Psoas muscle (tissue), 8 donors: Measurements from ENCODE around the gene TCF25. TPM values are rescaled to one million over a fixed set of nuclear protein-coding genes. Genes with fewer than 3 reads are reported as not detected.

Source experiments
- ATAC-seq, 4 donors: fragments of 200-7000 bp; cut with Tn5 transposase; one replicate each; pipeline ENCODE4 v1.9.1; 2020; ENCODE audit warnings: moderate library complexity in 3 of 4, mild to moderate bottlenecking in 2 of 4
- DNase-seq, 2 donors: peaks; one replicate each; pipeline ENCODE4 v3.0.0-alpha.2; 2020
- H3K27ac ChIP-seq: fragments of 200-600 bp; one replicate; pipeline ENCODE4 v1.8.0; 2022
- H3K27me3 ChIP-seq, 3 donors: fragments of 200-600 bp in 1 of 3; one replicate each; pipeline versions ENCODE4 v1.6.1 to v1.8.0; 2013 to 2022; ENCODE audit warnings: low read length in 2 of 3, mild to moderate bottlenecking in 2 of 3, moderate library complexity in 1 of 3; ENCODE audit not compliant: insufficient read depth in 3 of 3
- H3K36me3 ChIP-seq, 2 donors: fragments of 200-600 bp in 1 of 2; one replicate each; pipeline versions ENCODE4 v1.6.1 to v1.8.0; 2013 to 2022; ENCODE audit warnings: low read depth in 1 of 2, mild to moderate bottlenecking in 1 of 2, moderate library complexity in 1 of 2; ENCODE audit not compliant: insufficient read depth in 1 of 2
- H3K4me1 ChIP-seq: fragments of 200-600 bp; one replicate; pipeline ENCODE4 v1.8.0; 2022
- H3K4me3 ChIP-seq: fragments of 200-600 bp; one replicate; pipeline ENCODE4 v1.8.0; 2022; ENCODE audit warnings: mild to moderate bottlenecking
- H3K9me3 ChIP-seq: fragments of 200-600 bp; one replicate; pipeline ENCODE4 v1.8.0; 2022
- WGBS, 3 donors: extraction: QIAGEN DNeasy Blood & Tissue Kit; methylation state at CpG; one replicate each; pipeline versions ENCODE4 v1.1.6 to v1.1.7; 2013; 5-methylcytosine and 5-hydroxymethylcytosine counted together
- intact Hi-C, 2 donors: fragments of 100-400 bp; cut with DNase I; formaldehyde crosslinking; loops; one replicate each; pipeline versions ENCODE4 v1.11.0 to v1.14.2; 2022
- polyA plus RNA-seq, 3 donors: library from polyadenylated mRNA; stranded (reverse); fragments of 200-250 nt; gene quantifications; one replicate each; pipeline ENCODE4 v1.2.3, GENCODE V29; 2013
- total RNA-seq, 4 donors: library from RNA; stranded (reverse); fragmentation: NEBNext Ultra II Directional in 2 of 4; extraction: Animal tissue kit (Norgen Biotek cat#: 25700) in 2 of 4; gene quantifications; one replicate each; pipeline versions ENCODE4 v1.2.1 to v1.2.4, GENCODE V29; 2021 to 2023
- TF ChIP-seq, protein P1 (sequence below): fragments of 200-600 bp; IDR thresholded peaks from one replicate; pipeline ENCODE4 v1.8.0; 2022; ENCODE audit warnings: antibody characterized with exemption
- donor health status: healthy with polysubstance abuse.
- donor health status: DM: no; HTN: no; CAD: no; lungs with moderate emphysema.
- donor health status: Bipolar disorder and iron deficiency.
- donor health status: healthy.
- donor health status: DM: yes; HTN: yes; CAD: no.
- donor health status: DM: no; HTN: no; CAD: no.
- donor health status: DM: no; HTN: no; CAD: no.
- donor health status: DM: yes; HTN: yes; CAD: no.

Gene TCF25
- total and polyA plus RNA-seq, 7 donors = 46.1 to 93.6 (median 57.6) TPM

DNA sequence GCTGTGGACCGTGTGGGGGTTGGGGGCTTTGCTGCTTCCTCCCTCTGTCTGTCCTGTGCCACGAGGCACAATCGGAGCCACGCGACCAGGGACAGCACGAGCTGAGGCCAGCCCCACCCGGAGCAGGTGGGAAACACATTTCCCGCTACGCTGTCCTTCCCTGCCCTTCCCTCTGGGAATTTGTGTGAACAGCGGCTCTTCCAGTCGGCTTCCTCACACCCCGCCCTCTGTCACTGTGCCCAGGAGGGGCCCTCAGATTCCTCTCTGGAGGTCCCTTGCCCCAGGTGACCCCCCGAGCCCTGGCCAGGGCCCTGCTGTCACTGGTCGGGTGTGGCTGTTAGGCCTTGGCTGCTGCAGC, 25.5 kb upstream of the TCF25 start:
- no peak for DNase-seq
- TF ChIP-seq, protein P1, sequence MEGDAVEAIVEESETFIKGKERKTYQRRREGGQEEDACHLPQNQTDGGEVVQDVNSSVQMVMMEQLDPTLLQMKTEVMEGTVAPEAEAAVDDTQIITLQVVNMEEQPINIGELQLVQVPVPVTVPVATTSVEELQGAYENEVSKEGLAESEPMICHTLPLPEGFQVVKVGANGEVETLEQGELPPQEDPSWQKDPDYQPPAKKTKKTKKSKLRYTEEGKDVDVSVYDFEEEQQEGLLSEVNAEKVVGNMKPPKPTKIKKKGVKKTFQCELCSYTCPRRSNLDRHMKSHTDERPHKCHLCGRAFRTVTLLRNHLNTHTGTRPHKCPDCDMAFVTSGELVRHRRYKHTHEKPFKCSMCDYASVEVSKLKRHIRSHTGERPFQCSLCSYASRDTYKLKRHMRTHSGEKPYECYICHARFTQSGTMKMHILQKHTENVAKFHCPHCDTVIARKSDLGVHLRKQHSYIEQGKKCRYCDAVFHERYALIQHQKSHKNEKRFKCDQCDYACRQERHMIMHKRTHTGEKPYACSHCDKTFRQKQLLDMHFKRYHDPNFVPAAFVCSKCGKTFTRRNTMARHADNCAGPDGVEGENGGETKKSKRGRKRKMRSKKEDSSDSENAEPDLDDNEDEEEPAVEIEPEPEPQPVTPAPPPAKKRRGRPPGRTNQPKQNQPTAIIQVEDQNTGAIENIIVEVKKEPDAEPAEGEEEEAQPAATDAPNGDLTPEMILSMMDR = no peak
- intact Hi-C loops = no loop called here
- Histone ChIP-seq H3K4me1 (no peaks in the 10 kb centered on the region), H3K36me3 (no peaks in the 10 kb centered on the region), H3K27me3 (peaks cover 0 to 8% (median 2%) of the 10 kb centered on the region in 3 donors), H3K4me3 (no peak overlapping the region), H3K9me3 (no peaks in the 10 kb centered on the region), H3K27ac (no peak overlapping the region)
- WGBS, 3 donors = 30 to 37% (median 32%) methylated on average over 8 to 14 of the region's 14 CpGs
- ATAC-seq = no peak

DNA sequence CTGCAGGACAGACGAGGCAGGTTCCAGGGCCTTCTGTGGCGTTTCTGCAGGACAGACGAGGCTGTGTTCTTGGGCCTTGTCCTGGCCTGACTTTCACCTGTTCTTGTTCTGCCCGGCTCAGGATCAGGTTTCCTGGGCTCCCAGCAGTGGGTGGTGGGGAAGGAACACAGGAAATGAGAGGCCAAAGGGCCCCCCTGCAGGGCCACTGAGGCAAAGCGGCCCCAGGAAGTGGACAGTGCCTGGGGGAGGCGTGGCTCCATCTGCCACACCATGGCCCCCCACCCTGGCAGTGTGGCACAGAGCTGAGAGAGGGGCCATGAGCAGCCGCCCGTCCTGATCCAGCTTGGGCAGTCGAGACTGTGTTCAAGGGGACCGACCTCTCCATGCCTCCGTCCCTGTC, 24.4 kb upstream of the TCF25 start:
- Histone ChIP-seq H3K36me3 (no peaks in the 10 kb centered on the region), H3K27ac (no peak overlapping the region), H3K4me1 (no peaks in the 10 kb centered on the region), H3K9me3 (no peaks in the 10 kb centered on the region), H3K27me3 (peaks cover 0 to 8% (median 2%) of the 10 kb centered on the region in 3 donors), H3K4me3 (no peak overlapping the region)
- intact Hi-C loops = no loop called here
- DNase-seq (no peak), ATAC-seq (no peak)
- WGBS, 3 donors = 79 to 86% (median 83%) methylated on average over 11 of the region's 11 CpGs
- TF ChIP-seq, protein P1 = no peak

DNA sequence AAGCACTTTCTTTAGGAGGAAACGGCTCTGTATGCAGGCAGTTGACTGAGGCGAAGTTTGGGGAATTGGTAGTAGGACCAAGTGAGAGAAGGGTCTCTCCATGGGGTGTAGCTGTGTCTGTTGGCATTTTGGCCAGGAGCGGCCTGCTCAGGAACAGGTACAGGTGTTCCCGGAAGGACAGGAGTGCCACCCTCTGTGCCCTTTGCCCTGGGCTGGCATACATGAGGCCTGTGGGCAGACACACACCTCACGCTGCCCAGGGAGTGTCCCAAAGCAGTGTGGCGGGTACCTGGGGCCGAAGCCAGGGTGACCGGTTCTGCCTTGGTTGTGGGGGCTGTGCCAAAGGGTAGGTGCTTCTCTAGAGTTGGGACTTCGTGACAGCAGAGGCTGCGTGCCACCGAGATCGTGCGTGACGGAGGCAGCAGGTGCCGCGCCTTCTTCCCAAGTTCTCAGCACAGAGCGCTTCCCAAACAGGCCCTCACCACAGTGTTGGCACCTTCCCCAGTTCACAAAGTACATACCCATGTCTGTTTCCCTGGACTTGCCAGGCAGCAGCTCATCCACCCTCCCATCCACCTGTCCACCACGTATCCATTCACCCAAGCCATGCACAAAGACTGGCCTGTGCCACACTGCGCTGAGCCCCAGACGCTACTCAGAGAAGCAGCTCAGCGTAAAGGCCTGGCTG, 19.9 kb upstream of the TCF25 start:
- intact Hi-C loops = no loop called here
- Histone ChIP-seq H3K4me3 (no peak overlapping the region), H3K27ac (no peak overlapping the region), H3K9me3 (no peaks in the 10 kb centered on the region), H3K4me1 (no peaks in the 10 kb centered on the region), H3K36me3 (no peaks in the 10 kb centered on the region), H3K27me3 (peaks cover 0 to 4% (median 0%) of the 10 kb centered on the region in 3 donors)
- 77 to 87% (median 81%) methylated on average over 21 of the region's 21 CpGs for WGBS, 3 donors
- DNase-seq (no peak), ATAC-seq (no peak)
- TF ChIP-seq, protein P1 = no peak

GRCh38 chr16:89855301-89855945, 18.0 kb upstream of the TCF25 start:
- Histone ChIP-seq H3K27ac (no peak overlapping the region), H3K36me3 (no peaks in the 10 kb centered on the region), H3K4me1 (no peaks in the 10 kb centered on the region), H3K4me3 (no peak overlapping the region), H3K27me3 (peaks cover 0 to 11% (median 0%) of the 10 kb centered on the region in 3 donors), H3K9me3 (no peaks in the 10 kb centered on the region)
- WGBS, 3 donors = 87 to 91% (median 87%) methylated on average over 25 to 26 of the region's 26 CpGs
- ATAC-seq (no peak), DNase-seq (no peak)
- TF ChIP-seq, protein P1 = no peak
- intact Hi-C loops = no loop called here
